NCI-H2196 (cell line): ENCODE measurements around the gene PDE6H.

ENCODE experiments used
- DNase-seq: peaks from one replicate; lab custom pipeline; 2025; ENCODE audit not compliant: unreplicated experiment; lab: John Stamatoyannopoulos, UW

The PDE6H gene

GRCh38 chr12:14999695-15000365, 27.0 kb downstream of the PDE6H start:
- no peak for DNase-seq

- no peak for DNase-seq
These were observed 27.7 kb downstream of the PDE6H start for GRCh38 chr12:15000575-15000974.

GRCh38 chr12:15001733-15002382, 29.0 kb downstream of the PDE6H start:
- DNase-seq, result no peak

- DNase-seq, result no peak
These were observed 31.6 kb downstream of the PDE6H start for GRCh38 chr12:15004421-15004820.

- DNase-seq, result no peak
These were observed 32.2 kb downstream of the PDE6H start for GRCh38 chr12:15005064-15005463.

- DNase-seq, result no peak
These were observed 34.7 kb downstream of the PDE6H start for GRCh38 chr12:15007551-15007950.

- no peak for DNase-seq
These were observed 38.3 kb downstream of the PDE6H start for GRCh38 chr12:15011162-15011561.

- DNase-seq, result no peak
These were observed 40.9 kb downstream of the PDE6H start for GRCh38 chr12:15013634-15014179.

- DNase-seq, result no peak
These were observed 41.9 kb downstream of the PDE6H start for GRCh38 chr12:15014708-15015107.

- DNase-seq, result no peak
These were observed 42.3 kb downstream of the PDE6H start for GRCh38 chr12:15015121-15015520.

GRCh38 chr12:15020156-15020555, 47.3 kb downstream of the PDE6H start:
- DNase-seq, result no peak
